T-helper 2 cell treated with Interferon-gamma antibody and Interleukin-4, amounts not matched to agents 5 μg/mL and 100 μg/mL, for 36 hours (primary cell): Measurements from ENCODE around the gene OGFOD1.

Experiments
- DNase-seq: peaks from one replicate; pipeline ENCODE4 v3.0.0; 2021; ENCODE audit warnings: low spot score
- H3K27ac Mint-ChIP-seq: one replicate; pipeline ENCODE4 v1.8.0; 2021; ENCODE audit warnings: mild to moderate bottlenecking, mixed read lengths
- H3K27me3 Mint-ChIP-seq: one replicate; pipeline ENCODE4 v1.8.0; 2021; ENCODE audit warnings: low read depth, mixed read lengths
- H3K36me3 Mint-ChIP-seq: one replicate; pipeline ENCODE4 v1.8.0; 2021; ENCODE audit warnings: low read depth, mixed read lengths
- H3K4me1 Mint-ChIP-seq: one replicate; pipeline ENCODE4 v1.8.0; 2021; ENCODE audit warnings: low read depth, mixed read lengths
- H3K4me3 Mint-ChIP-seq: one replicate; pipeline ENCODE4 v1.8.0; 2022; ENCODE audit warnings: mild to moderate bottlenecking, moderate library complexity, mixed read lengths
- H3K9me3 Mint-ChIP-seq: one replicate; pipeline ENCODE4 v1.8.0; 2021; ENCODE audit warnings: mixed read lengths

Gene OGFOD1

GRCh38 chr16:56450986-56451752 is at the start of gene OGFOD1, which contains the start of gene NUDT21:
Gene OGFOD1, plus strand, starts transcription at chr16:56451554. Its CDS starts 59 bp downstream, at chr16:56451613.
Gene NUDT21, minus strand, starts transcription at chr16:56451332. Its CDS starts 130 bp downstream, at chr16:56451202.
- Mint-ChIP-seq H3K36me3 (peaks cover 50% of the 10 kb centered on the region), H3K27ac (peak within 1 kb of the TSS; percentile 94), H3K9me3 (no peaks in the 10 kb centered on the region), H3K27me3 (no peaks in the 10 kb centered on the region), H3K4me1 (peaks cover 49% of the 10 kb centered on the region), H3K4me3 (peak within 1 kb of the TSS; percentile 95)
- DNase-seq: peak; percentile 94

GRCh38 chr16:56405977-56406672 is 45.2 kb upstream of the OGFOD1 start:
- H3K27ac Mint-ChIP-seq: no peak overlapping the region
- H3K4me1 Mint-ChIP-seq: peaks cover 5% of the 10 kb centered on the region
- DNase-seq: no peak
- H3K4me3 Mint-ChIP-seq: no peak overlapping the region
- H3K9me3 Mint-ChIP-seq: no peaks in the 10 kb centered on the region
- H3K36me3 Mint-ChIP-seq: peaks cover 45% of the 10 kb centered on the region
- H3K27me3 Mint-ChIP-seq: no peaks in the 10 kb centered on the region

- DNase-seq: no peak
- Mint-ChIP-seq H3K4me3 (no peak overlapping the region), H3K27me3 (no peaks in the 10 kb centered on the region), H3K4me1 (peaks cover 5% of the 10 kb centered on the region), H3K36me3 (peaks cover 40% of the 10 kb centered on the region), H3K9me3 (no peaks in the 10 kb centered on the region), H3K27ac (no peak overlapping the region)
These were observed 42.8 kb upstream of the OGFOD1 start for GRCh38 chr16:56408379-56409098.

GRCh38 chr16:56409195-56409594 is 42.2 kb upstream of the OGFOD1 start:
- no peak overlapping the region for H3K27ac Mint-ChIP-seq
- H3K4me3 Mint-ChIP-seq: no peak overlapping the region
- H3K27me3 Mint-ChIP-seq: no peaks in the 10 kb centered on the region
- DNase-seq: no peak
- peaks cover 43% of the 10 kb centered on the region for H3K36me3 Mint-ChIP-seq
- no peaks in the 10 kb centered on the region for H3K9me3 Mint-ChIP-seq
- H3K4me1 Mint-ChIP-seq: peaks cover 5% of the 10 kb centered on the region

- H3K9me3 Mint-ChIP-seq: no peaks in the 10 kb centered on the region
- DNase-seq: no peak
- no peak overlapping the region for H3K27ac Mint-ChIP-seq
- no peak overlapping the region for H3K4me3 Mint-ChIP-seq
- H3K27me3 Mint-ChIP-seq: no peaks in the 10 kb centered on the region
- H3K36me3 Mint-ChIP-seq: peaks cover 35% of the 10 kb centered on the region
- H3K4me1 Mint-ChIP-seq: peaks cover 9% of the 10 kb centered on the region
These were observed 40.2 kb upstream of the OGFOD1 start for GRCh38 chr16:56411123-56411522.

- no peak for DNase-seq
- Mint-ChIP-seq H3K36me3 (peaks cover 35% of the 10 kb centered on the region), H3K9me3 (no peaks in the 10 kb centered on the region), H3K27ac (no peak overlapping the region), H3K27me3 (no peaks in the 10 kb centered on the region), H3K4me3 (no peak overlapping the region), H3K4me1 (peaks cover 9% of the 10 kb centered on the region)
These were observed 39.7 kb upstream of the OGFOD1 start for GRCh38 chr16:56411624-56412023.

GRCh38 chr16:56413381-56413780 is 38.0 kb upstream of the OGFOD1 start:
- no peak for DNase-seq
- no peaks in the 10 kb centered on the region for H3K9me3 Mint-ChIP-seq
- H3K27me3 Mint-ChIP-seq: no peaks in the 10 kb centered on the region
- peaks cover 29% of the 10 kb centered on the region for H3K36me3 Mint-ChIP-seq
- H3K4me3 Mint-ChIP-seq: no peak overlapping the region
- no peak overlapping the region for H3K27ac Mint-ChIP-seq
- H3K4me1 Mint-ChIP-seq: peaks cover 6% of the 10 kb centered on the region

- peaks cover 4% of the 10 kb centered on the region for H3K4me1 Mint-ChIP-seq
- peaks cover 23% of the 10 kb centered on the region for H3K36me3 Mint-ChIP-seq
- H3K27me3 Mint-ChIP-seq: no peaks in the 10 kb centered on the region
- H3K9me3 Mint-ChIP-seq: no peaks in the 10 kb centered on the region
- H3K27ac Mint-ChIP-seq: no peak overlapping the region
- H3K4me3 Mint-ChIP-seq: no peak overlapping the region
- no peak for DNase-seq
These were observed 37.0 kb upstream of the OGFOD1 start for GRCh38 chr16:56414366-56414765.

- Mint-ChIP-seq H3K27me3 (no peaks in the 10 kb centered on the region), H3K9me3 (no peaks in the 10 kb centered on the region), H3K36me3 (peaks cover 16% of the 10 kb centered on the region), H3K4me3 (no peak overlapping the region), H3K4me1 (peaks cover 13% of the 10 kb centered on the region), H3K27ac (no peak overlapping the region)
- DNase-seq: no peak
These were observed 35.5 kb upstream of the OGFOD1 start for GRCh38 chr16:56415875-56416274.

- H3K4me1 Mint-ChIP-seq: peaks cover 20% of the 10 kb centered on the region
- H3K9me3 Mint-ChIP-seq: no peaks in the 10 kb centered on the region
- peaks cover 10% of the 10 kb centered on the region for H3K36me3 Mint-ChIP-seq
- no peak overlapping the region for H3K4me3 Mint-ChIP-seq
- DNase-seq: no peak
- H3K27ac Mint-ChIP-seq: no peak overlapping the region
- no peaks in the 10 kb centered on the region for H3K27me3 Mint-ChIP-seq
These were observed 34.2 kb upstream of the OGFOD1 start for GRCh38 chr16:56417138-56417537.

GRCh38 chr16:56419740-56420548 is 31.4 kb upstream of the OGFOD1 start:
- H3K4me1 Mint-ChIP-seq: peaks cover 44% of the 10 kb centered on the region
- no peak overlapping the region for H3K27ac Mint-ChIP-seq
- H3K4me3 Mint-ChIP-seq: no peak overlapping the region

GRCh38 chr16:56420613-56421012 is 30.7 kb upstream of the OGFOD1 start:
- H3K27me3 Mint-ChIP-seq: no peaks in the 10 kb centered on the region
- peaks cover 44% of the 10 kb centered on the region for H3K4me1 Mint-ChIP-seq
- DNase-seq: no peak
- no peak overlapping the region for H3K27ac Mint-ChIP-seq
- no peak overlapping the region for H3K4me3 Mint-ChIP-seq
- H3K9me3 Mint-ChIP-seq: no peaks in the 10 kb centered on the region
- peaks cover 9% of the 10 kb centered on the region for H3K36me3 Mint-ChIP-seq

More at GRCh38 chr16:56419740-56420548, 31.4 kb upstream of the OGFOD1 start:
- no peaks in the 10 kb centered on the region for H3K27me3 Mint-ChIP-seq
- peaks cover 9% of the 10 kb centered on the region for H3K36me3 Mint-ChIP-seq
- no peaks in the 10 kb centered on the region for H3K9me3 Mint-ChIP-seq
- DNase-seq: no peak

- peaks cover 45% of the 10 kb centered on the region for H3K4me1 Mint-ChIP-seq
- no peaks in the 10 kb centered on the region for H3K27me3 Mint-ChIP-seq
- no peak overlapping the region for H3K27ac Mint-ChIP-seq
- H3K36me3 Mint-ChIP-seq: peaks cover 9% of the 10 kb centered on the region
- no peak for DNase-seq
- no peak overlapping the region for H3K4me3 Mint-ChIP-seq
- H3K9me3 Mint-ChIP-seq: no peaks in the 10 kb centered on the region
These were observed 30.0 kb upstream of the OGFOD1 start for GRCh38 chr16:56421313-56421712.
